ENCODE data around the gene KDM1B. TPM values are rescaled to one million over a fixed set of nuclear protein-coding genes. Genes with fewer than 3 reads are reported as not detected.

KDM1B gene
- total and polyA plus RNA-seq, 9 of the 15 experiments (the other 6 are each of a cell fraction or from before 2014, with no cell fraction given): 1.4 to 58.9 (median 36.3) TPM

DNA sequence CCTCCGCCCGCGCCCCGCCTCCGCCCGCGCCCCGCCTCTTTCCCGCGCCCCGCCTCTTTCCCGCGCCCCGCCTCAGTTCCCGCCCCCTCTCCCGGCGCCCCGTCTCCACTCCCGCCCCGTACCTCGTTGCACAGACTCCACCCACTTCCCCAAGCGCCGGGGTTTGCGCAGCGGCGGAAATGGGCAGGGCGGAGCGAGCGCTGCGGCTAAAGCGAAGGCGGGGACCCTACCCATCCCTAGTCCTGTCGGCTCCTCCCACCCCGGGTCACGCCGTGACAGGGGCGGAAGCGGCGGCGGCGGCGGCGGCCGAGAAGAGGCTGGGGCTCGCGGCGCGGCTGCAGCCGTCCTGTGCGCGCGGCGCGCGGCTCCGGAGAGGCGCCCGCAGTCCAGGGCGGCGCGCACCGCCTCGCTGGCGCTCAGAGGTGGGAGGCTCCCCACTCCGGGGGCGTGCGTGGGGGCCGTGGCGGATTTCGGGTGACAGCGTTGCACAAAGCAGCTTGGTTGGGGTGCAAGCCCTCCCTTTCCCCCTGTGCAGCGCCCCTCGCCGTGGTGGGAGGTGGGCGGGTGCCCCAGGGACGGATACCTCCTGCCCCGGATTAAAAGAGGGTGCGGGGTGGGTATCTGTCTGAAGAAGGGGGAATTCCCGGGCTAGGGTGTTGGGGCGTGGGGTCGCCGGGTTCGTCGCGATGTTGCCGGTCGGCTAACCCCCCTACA, at the start of gene KDM1B (continued):
- TF ChIP-seq ESRRB (CRISPR knock-in tag; IDR thresholded peaks at IDR 0.05; ENCODE audit: borderline replicate concordance) (no peak), BACH1 (tag; IDR thresholded peaks at IDR 0.05) (no peak), TCF7 (IDR thresholded peaks at IDR 0.05; ENCODE audit: borderline replicate concordance) (no peak), CEBPG (CRISPR knock-in tag; IDR thresholded peaks at IDR 0.05) (peak; percentile 42; the same call in 1 of the 2 replicates), CEBPG (tag; conservative IDR thresholded peaks at IDR 0.05 in 1 of 2, IDR thresholded peaks at IDR 0.05 in 1 of 2) (no peak), SREBF1 (IDR thresholded peaks at IDR 0.05; ENCODE audit: borderline replicate concordance, low read depth, low read length) (no peak), ZNF584 (CRISPR knock-in tag; IDR thresholded peaks at IDR 0.05; ENCODE audit: low read depth) (no peak), NFYB (IDR thresholded peaks at IDR 0.05; ENCODE audit: extremely low read depth, insufficient read length) (no peak), BHLHE40 (IDR thresholded peaks at IDR 0.05; ENCODE audit: low read length) (no peak; the same call in 1 of the 2 replicates)
- TF ChIP-seq, protein P1, sequence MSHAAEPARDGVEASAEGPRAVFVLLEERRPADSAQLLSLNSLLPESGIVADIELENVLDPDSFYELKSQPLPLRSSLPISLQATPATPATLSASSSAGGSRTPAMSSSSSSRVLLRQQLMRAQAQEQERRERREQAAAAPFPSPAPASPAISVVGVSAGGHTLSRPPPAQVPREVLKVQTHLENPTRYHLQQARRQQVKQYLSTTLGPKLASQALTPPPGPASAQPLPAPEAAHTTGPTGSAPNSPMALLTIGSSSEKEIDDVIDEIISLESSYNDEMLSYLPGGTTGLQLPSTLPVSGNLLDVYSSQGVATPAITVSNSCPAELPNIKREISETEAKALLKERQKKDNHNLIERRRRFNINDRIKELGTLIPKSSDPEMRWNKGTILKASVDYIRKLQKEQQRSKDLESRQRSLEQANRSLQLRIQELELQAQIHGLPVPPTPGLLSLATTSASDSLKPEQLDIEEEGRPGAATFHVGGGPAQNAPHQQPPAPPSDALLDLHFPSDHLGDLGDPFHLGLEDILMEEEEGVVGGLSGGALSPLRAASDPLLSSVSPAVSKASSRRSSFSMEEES (CRISPR knock-in tag; IDR thresholded peaks at IDR 0.05): no peak
- TF ChIP-seq, protein P2, sequence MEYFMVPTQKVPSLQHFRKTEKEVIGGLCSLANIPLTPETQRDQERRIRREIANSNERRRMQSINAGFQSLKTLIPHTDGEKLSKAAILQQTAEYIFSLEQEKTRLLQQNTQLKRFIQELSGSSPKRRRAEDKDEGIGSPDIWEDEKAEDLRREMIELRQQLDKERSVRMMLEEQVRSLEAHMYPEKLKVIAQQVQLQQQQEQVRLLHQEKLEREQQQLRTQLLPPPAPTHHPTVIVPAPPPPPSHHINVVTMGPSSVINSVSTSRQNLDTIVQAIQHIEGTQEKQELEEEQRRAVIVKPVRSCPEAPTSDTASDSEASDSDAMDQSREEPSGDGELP (CRISPR knock-in tag; IDR thresholded peaks at IDR 0.05; ENCODE audit: borderline replicate concordance): no peak
- TF ChIP-seq, protein P3, sequence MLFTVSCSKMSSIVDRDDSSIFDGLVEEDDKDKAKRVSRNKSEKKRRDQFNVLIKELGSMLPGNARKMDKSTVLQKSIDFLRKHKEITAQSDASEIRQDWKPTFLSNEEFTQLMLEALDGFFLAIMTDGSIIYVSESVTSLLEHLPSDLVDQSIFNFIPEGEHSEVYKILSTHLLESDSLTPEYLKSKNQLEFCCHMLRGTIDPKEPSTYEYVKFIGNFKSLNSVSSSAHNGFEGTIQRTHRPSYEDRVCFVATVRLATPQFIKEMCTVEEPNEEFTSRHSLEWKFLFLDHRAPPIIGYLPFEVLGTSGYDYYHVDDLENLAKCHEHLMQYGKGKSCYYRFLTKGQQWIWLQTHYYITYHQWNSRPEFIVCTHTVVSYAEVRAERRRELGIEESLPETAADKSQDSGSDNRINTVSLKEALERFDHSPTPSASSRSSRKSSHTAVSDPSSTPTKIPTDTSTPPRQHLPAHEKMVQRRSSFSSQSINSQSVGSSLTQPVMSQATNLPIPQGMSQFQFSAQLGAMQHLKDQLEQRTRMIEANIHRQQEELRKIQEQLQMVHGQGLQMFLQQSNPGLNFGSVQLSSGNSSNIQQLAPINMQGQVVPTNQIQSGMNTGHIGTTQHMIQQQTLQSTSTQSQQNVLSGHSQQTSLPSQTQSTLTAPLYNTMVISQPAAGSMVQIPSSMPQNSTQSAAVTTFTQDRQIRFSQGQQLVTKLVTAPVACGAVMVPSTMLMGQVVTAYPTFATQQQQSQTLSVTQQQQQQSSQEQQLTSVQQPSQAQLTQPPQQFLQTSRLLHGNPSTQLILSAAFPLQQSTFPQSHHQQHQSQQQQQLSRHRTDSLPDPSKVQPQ (CRISPR knock-in tag; IDR thresholded peaks at IDR 0.05; ENCODE audit: borderline replicate concordance): 0 out of 2 replicates have a peak, but pooled peaks have one; percentile 18
- TF ChIP-seq, protein P4, sequence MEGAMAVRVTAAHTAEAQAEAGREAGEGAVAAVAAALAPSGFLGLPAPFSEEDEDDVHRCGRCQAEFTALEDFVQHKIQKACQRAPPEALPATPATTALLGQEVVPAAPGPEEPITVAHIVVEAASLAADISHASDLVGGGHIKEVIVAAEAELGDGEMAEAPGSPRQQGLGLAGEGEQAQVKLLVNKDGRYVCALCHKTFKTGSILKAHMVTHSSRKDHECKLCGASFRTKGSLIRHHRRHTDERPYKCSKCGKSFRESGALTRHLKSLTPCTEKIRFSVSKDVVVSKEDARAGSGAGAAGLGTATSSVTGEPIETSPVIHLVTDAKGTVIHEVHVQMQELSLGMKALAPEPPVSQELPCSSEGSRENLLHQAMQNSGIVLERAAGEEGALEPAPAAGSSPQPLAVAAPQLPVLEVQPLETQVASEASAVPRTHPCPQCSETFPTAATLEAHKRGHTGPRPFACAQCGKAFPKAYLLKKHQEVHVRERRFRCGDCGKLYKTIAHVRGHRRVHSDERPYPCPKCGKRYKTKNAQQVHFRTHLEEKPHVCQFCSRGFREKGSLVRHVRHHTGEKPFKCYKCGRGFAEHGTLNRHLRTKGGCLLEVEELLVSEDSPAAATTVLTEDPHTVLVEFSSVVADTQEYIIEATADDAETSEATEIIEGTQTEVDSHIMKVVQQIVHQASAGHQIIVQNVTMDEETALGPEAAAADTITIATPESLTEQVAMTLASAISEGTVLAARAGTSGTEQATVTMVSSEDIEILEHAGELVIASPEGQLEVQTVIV (CRISPR knock-in tag; IDR thresholded peaks at IDR 0.05; ENCODE audit: borderline replicate concordance): no peak
- TF ChIP-seq, protein P5, sequence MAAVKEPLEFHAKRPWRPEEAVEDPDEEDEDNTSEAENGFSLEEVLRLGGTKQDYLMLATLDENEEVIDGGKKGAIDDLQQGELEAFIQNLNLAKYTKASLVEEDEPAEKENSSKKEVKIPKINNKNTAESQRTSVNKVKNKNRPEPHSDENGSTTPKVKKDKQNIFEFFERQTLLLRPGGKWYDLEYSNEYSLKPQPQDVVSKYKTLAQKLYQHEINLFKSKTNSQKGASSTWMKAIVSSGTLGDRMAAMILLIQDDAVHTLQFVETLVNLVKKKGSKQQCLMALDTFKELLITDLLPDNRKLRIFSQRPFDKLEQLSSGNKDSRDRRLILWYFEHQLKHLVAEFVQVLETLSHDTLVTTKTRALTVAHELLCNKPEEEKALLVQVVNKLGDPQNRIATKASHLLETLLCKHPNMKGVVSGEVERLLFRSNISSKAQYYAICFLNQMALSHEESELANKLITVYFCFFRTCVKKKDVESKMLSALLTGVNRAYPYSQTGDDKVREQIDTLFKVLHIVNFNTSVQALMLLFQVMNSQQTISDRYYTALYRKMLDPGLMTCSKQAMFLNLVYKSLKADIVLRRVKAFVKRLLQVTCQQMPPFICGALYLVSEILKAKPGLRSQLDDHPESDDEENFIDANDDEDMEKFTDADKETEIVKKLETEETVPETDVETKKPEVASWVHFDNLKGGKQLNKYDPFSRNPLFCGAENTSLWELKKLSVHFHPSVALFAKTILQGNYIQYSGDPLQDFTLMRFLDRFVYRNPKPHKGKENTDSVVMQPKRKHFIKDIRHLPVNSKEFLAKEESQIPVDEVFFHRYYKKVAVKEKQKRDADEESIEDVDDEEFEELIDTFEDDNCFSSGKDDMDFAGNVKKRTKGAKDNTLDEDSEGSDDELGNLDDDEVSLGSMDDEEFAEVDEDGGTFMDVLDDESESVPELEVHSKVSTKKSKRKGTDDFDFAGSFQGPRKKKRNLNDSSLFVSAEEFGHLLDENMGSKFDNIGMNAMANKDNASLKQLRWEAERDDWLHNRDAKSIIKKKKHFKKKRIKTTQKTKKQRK (IDR thresholded peaks at IDR 0.05; ENCODE audit: borderline replicate concordance, low read depth, low read length): no peak

Data from K562 (cell line).